HG03196 (cell line): ENCODE measurements around the gene SPTBN4.
"Not testable (repeated sequence)": the region's sequence is repeated elsewhere in the genome, so short reads cannot be mapped to it uniquely, and the experiment has no call there.

ENCODE experiments used
- ATAC-seq: cut with Tn5 transposase; IDR thresholded peaks from one replicate; pipeline ENCODE4 v1.9.1; 2021; ENCODE audit not compliant: unreplicated experiment

SPTBN4 gene

GRCh38 chr19:40466985-40467734 is at the start of gene SPTBN4:
TSS of gene SPTBN4 (plus strand) at chr19:40467001. CDS start at chr19:40472622, 5,621 bp downstream.
- no peak for ATAC-seq

GRCh38 chr19:40417643-40417981 is 49.2 kb upstream of the SPTBN4 start:
- no peak for ATAC-seq

GRCh38 chr19:40418040-40418439 is 48.8 kb upstream of the SPTBN4 start:
- no peak for ATAC-seq

- no peak for ATAC-seq
These were observed 47.7 kb upstream of the SPTBN4 start for GRCh38 chr19:40419066-40419612.

GRCh38 chr19:40419780-40420179 is 47.0 kb upstream of the SPTBN4 start:
- no peak for ATAC-seq

- no peak for ATAC-seq
These were observed 46.4 kb upstream of the SPTBN4 start for GRCh38 chr19:40420451-40420765.

GRCh38 chr19:40420766-40421765 is 45.7 kb upstream of the SPTBN4 start:
- peak; percentile 30 for ATAC-seq

- ATAC-seq = no peak
These were observed 44.6 kb upstream of the SPTBN4 start for GRCh38 chr19:40421993-40422747.

GRCh38 chr19:40422748-40423566 is 43.8 kb upstream of the SPTBN4 start:
- no peak for ATAC-seq

- ATAC-seq = no peak
These were observed 42.9 kb upstream of the SPTBN4 start for GRCh38 chr19:40423938-40424337.

GRCh38 chr19:40424637-40425449 is 42.0 kb upstream of the SPTBN4 start:
- ATAC-seq = no peak

- peak; percentile 82 for ATAC-seq
These were observed 41.1 kb upstream of the SPTBN4 start, which contains the start of gene SERTAD1 for GRCh38 chr19:40425450-40426287. TSS of gene SERTAD1 (minus strand) at chr19:40425992. CDS start at chr19:40423546, 2,446 bp downstream.

GRCh38 chr19:40428197-40428596 is 38.6 kb upstream of the SPTBN4 start:
- ATAC-seq = not testable (repeated sequence)

- ATAC-seq = not testable (repeated sequence)
These were observed 36.6 kb upstream of the SPTBN4 start for GRCh38 chr19:40430242-40430641.

GRCh38 chr19:40431698-40432097 is 35.1 kb upstream of the SPTBN4 start:
- ATAC-seq = no peak

GRCh38 chr19:40432760-40433159 is 34.0 kb upstream of the SPTBN4 start:
- not testable (repeated sequence) for ATAC-seq

- ATAC-seq = peak; percentile 58
These were observed 33.2 kb upstream of the SPTBN4 start for GRCh38 chr19:40433391-40434216.
